GM21528 (cell line): Measurements from ENCODE around the gene ZNF766.
"Not testable (repeated sequence)": the region's sequence is repeated elsewhere in the genome, so short reads cannot be mapped to it uniquely, and the experiment has no call there.

Experiments
- ATAC-seq: cut with Tn5 transposase; IDR thresholded peaks from one replicate; pipeline ENCODE4 v1.9.1; 2021; ENCODE audit warnings: mild to moderate bottlenecking, moderate library complexity; ENCODE audit not compliant: unreplicated experiment, low FRiP score

Gene ZNF766

DNA sequence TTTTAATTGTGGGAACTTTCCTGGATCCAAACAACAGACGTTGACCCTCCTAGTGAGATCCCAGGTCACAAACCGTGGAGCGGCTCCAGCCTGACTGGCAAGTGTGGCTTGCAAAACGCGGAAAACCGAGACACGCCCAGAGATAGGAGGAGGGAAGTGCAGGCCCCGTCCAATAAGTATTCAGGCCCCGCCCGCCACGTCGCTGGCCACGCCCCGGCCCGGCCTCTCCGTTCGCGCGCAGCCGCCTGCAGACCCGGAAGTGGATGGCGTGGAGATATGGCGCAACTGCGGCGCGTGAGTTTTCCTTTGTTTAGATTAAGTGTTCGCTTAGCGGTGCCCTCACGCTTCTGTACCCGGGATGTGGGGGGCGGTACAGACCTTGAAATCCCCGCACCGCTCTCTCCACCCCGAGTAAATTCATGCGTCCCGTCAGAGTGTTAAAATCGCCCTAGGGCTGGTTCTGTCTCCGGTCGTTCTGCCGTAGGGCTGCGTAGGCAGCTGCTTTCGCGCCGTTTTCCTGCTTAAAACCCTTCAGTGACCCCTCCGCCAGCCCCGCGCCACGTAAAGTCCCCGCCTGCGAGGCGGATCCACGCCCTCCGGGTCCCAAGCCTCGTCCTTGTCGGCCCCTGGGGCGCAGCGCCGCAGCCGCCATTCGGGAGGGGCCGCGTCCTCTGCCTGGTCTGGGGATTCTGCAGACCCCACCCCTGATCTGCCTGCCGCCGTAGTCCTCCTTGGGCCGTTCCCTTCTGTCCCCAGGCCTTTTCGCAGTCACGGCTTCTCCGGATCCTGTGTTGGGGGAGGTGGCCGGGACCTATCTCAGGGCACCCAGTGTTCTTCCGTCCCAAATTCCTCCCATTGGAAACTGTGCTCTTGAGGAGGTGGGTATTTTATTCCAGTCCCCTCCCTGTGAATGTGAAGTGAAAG, at the start of gene ZNF766:
Gene ZNF766 (plus strand): TSS at position 250 of the 924 bp plus-strand sequence. CDS start 27 bp downstream, at position 277.
- peak; percentile 93 for ATAC-seq

- no peak for ATAC-seq
These were observed 49.8 kb upstream of the ZNF766 start for GRCh38 chr19:52219611-52220010.

DNA sequence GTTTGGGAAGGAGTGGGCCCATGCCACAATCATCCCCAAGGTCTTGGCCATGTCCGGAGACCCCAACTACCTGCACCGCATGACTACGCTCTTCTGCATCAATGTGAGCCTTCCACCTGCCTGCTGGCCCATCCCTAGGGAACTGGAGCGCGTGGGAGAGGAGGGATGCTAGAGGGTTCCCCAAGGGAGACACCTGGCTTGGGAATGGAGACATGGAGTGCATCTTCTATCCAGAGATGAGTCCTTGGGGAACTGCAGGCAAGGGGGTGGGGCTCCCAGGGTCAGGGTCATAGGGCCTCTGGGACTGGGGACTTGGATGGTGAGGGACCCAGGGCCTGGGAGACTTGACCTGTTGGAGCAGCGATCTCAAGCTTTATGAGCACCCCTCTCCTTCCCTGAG, 48.4 kb upstream of the ZNF766 start:
- no peak for ATAC-seq

GRCh38 chr19:52221831-52222375, 47.5 kb upstream of the ZNF766 start:
- no peak for ATAC-seq

GRCh38 chr19:52224211-52224610, 45.2 kb upstream of the ZNF766 start:
- ATAC-seq = no peak

DNA sequence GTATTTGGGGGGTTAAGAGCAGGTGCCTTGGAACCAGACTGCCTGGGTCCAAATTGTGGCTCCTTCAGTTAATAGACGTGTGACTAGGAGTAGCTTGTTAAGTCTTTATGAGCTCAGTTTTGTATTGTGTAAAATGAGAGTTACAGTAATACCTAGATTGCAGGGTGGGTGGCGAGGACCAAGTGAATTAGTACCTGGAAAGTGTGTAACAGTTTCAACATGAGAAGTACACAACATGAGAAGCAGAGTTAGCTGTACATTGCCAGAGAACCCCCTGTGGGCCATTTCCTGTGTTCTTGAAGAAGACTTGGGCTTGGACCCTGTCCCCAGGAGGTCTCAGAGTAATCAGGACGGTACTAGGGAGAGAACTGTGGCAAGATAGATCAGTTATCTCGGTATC, 42.7 kb upstream of the ZNF766 start:
- ATAC-seq = no peak

- ATAC-seq = no peak
These were observed 42.0 kb upstream of the ZNF766 start for GRCh38 chr19:52227196-52227940.

DNA sequence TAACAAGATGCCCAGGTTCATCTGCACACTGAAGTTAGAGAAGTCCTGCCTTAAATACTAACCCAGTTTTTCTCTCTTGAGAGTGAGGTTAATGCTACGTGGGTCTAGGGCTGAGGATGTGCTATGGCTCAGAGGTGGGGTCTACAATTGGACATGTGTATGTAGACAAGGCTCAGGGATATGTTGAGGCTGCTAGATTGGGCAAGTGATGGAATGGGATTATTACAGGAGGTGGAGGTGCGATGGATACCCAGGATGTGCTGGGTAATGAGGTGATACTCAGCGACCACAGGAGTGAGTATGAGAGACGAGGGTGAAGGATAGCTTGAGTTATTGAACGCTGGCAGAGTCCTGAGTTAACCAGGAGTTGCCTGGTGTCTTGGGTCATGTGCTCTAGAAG, 41.4 kb upstream of the ZNF766 start:
- no peak for ATAC-seq

GRCh38 chr19:52229524-52229923, 39.9 kb upstream of the ZNF766 start:
- ATAC-seq = no peak

- no peak for ATAC-seq
These were observed 38.7 kb upstream of the ZNF766 start for GRCh38 chr19:52230685-52231084.

- ATAC-seq = no peak
These were observed 38.1 kb upstream of the ZNF766 start for GRCh38 chr19:52231154-52231910.

DNA sequence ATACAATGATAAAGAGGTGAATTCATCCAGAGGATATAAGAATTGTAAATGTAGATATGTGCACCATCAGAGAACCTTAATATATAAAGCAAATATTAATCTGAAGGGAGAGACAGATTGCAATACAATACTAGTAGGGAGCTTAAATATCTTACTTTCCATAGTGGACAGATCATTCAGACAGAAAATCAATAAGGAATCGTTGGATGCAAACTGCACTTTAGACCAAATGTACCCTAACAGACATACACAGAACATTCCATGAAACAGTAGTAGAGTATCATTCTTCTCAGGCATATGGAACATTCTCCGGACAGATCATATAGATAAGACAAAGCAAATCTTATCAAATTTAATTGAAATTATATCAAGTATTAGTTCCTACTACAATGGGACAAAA, 35.0 kb upstream of the ZNF766 start:
- ATAC-seq = no peak

DNA sequence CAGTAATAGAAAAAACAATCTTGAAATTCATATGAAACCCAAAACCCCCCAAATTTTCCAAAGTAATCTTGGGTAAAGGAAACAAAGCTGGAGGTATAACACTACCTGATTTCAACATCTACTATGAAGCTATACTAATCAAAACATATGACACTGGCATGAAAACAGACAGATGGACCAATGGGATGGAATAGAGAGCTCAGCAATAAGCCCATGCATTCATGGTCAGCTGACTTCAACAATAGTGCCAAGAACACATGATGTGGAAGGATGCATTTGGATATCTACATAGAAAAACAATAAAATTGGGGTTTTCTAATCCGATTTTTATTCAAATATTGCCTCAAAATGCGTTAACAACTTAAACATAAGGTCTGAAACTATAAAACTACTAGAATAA, 32.2 kb upstream of the ZNF766 start:
- ATAC-seq = no peak

GRCh38 chr19:52237771-52238400, 31.5 kb upstream of the ZNF766 start:
- ATAC-seq = no peak

GRCh38 chr19:52244021-52244420, 25.4 kb upstream of the ZNF766 start:
- ATAC-seq = no peak

DNA sequence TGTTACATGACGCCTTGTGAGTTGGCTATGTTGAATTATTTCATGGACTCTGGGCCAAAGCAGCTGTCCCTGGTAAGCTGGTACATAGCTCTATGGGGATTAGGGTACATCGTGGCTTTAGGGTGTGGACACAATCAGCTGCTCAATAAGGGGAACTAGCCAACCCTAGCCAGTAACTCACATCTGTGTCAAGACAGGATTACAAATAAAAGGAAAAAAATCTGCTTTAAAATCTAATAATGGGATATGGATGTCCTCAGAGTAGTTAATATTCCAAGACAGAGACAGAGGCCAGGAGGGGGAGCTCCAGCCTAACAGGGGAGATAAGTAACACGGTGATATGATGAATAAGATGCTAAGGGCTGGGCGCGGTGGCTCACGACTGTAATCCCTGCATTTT, 21.1 kb upstream of the ZNF766 start:
- no peak for ATAC-seq

DNA sequence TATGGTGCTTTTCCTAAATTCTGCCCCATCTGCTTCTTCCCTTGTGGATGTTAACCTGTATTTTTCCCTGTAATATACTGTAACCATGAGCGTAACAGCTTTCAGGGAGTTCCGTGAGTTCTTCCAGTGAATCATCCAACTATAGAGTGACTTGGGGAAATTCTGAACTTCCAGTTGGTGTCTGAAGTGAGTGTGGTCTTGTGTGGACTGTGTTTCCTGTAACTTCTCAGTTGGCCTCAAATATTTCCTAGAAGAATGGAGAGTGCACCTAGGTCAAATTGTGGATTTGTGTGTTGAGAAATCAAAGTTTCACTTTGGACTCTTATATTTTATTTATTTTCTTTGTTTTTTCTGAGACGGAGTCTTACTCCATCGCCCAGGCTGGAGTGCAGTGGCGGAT, 11.0 kb upstream of the ZNF766 start:
- no peak for ATAC-seq

DNA sequence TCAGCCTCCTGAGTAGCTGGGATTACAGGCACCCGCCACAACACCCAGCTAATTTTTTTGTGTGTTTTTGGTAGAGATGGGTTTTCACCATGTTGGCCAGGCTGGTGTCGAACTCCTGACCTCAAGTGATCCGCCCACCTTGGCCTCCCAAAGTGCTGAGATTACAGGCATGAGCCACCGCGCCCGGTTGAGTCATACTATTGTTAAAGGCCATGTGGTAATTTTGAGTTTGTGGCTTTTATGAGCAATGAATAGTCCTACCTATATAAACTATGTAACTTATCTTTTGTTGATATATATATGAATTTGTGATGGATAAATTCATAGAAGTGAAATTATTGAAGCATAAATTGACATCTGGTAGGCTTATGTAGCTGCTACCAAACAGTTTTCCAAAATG, 3.8 kb upstream of the ZNF766 start:
- ATAC-seq = not testable (repeated sequence)

GRCh38 chr19:52270266-52270885, 989 bp downstream of the ZNF766 start:
- no peak for ATAC-seq

DNA sequence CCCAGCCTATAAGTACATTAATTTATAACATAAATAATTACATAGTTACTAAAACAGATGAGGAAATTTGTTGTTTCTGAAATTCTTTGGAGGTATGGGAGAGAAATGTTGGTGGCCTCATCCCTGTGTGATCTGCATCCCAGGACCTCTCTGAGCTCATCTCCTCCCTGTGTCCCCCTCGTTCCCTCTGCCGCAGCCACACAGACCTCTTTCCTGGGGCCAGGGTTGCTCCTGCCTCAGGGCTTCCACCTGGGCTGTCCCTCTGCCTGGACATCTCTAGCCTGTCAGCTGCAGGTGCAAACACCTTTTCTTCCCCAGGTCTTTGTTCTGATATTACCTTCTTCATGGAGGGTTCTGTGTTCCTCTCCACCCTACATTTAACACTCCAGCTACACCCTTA, 3.9 kb downstream of the ZNF766 start:
- no peak for ATAC-seq
